OCI-LY3 (cell line): ENCODE results near the gene SERPINB10.

Experiments
- CTCF ChIP-seq: fragments of 200-600, 300-600 bp; sonication (generic); IDR thresholded peaks from 2 replicates; pipeline ENCODE4 v1.5.1; 2014; ENCODE audit warnings: antibody characterized with exemption, low read length, low read depth
- EZH2phosphoT487 ChIP-seq: fragments of 200-600 bp; shearing (Covaris generic); IDR thresholded peaks from 2 replicates; pipeline ENCODE4 v1.6.1; 2018; ENCODE audit warnings: antibody characterized with exemption, mixed run types, low read depth

GRCh38 chr18:63881851-63882250 lies 25.9 kb upstream of the SERPINB10 start:
- TF ChIP-seq CTCF (no peak), EZH2phosphoT487 (no peak)
